Brain microvascular endothelial cell (primary cell): ENCODE results near the gene SMIM13.

Experiments used
- DNase-seq: peaks from one replicate; pipeline ENCODE4 v3.0.0-alpha.2; 2020
- H3K27ac ChIP-seq: fragments of 250-450 bp; sonication (Bioruptor Pico); 2 replicates; pipeline ENCODE4 v1.5.1; 2020; ENCODE audit warnings: mild to moderate bottlenecking, moderate library complexity
- H3K27me3 ChIP-seq: fragments of 250-450 bp; sonication (Bioruptor Pico); replicated peaks from 2 replicates; pipeline ENCODE4 v1.5.1; 2020; ENCODE audit warnings: mild to moderate bottlenecking
- H3K36me3 ChIP-seq: fragments of 250-450 bp; sonication (Bioruptor Pico); replicated peaks from 2 replicates; pipeline ENCODE4 v1.5.1; 2020; ENCODE audit warnings: mild to moderate bottlenecking
- H3K4me3 ChIP-seq: 2 replicates; pipeline ENCODE4 v1.5.1; 2011; ENCODE audit warnings: low read depth, mild to moderate bottlenecking, control low read depth, low read length, moderate library complexity
- CTCF ChIP-seq: IDR thresholded peaks from 2 replicates; pipeline ENCODE4 v1.5.1; 2011; ENCODE audit warnings: low read depth, mild to moderate bottlenecking, moderate library complexity, low read length, control low read depth, inconsistent platforms; ENCODE audit errors: missing control alignments
- in situ Hi-C: cut with HindIII; loops from 2 replicates; pipeline ENCODE4 v1.10.0; 2017; ENCODE audit warnings: low sequenced_read_pairs, low pct_ligation_motif_present

The SMIM13 gene

GRCh38 chr6:11120271-11121005 is 26.8 kb downstream of the SMIM13 start:
- no peak for TF ChIP-seq CTCF
- peak overlapping the region; percentile 14 for H3K27ac ChIP-seq
- peak; percentile 69 for DNase-seq

GRCh38 chr6:11121851-11122250 is 28.2 kb downstream of the SMIM13 start:
- no peak overlapping the region for H3K27ac ChIP-seq
- in situ Hi-C loops = no loop called here
- peak; percentile 21 for DNase-seq
- no peak for TF ChIP-seq CTCF
- no peaks in the 10 kb centered on the region for H3K27me3 ChIP-seq
- no peaks in the 10 kb centered on the region for H3K36me3 ChIP-seq
- no peak overlapping the region for H3K4me3 ChIP-seq

More at GRCh38 chr6:11120271-11121005, 26.8 kb downstream of the SMIM13 start:
- Histone ChIP-seq H3K4me3 (no peak overlapping the region), H3K36me3 (no peaks in the 10 kb centered on the region), H3K27me3 (no peaks in the 10 kb centered on the region)
- in situ Hi-C loops = no loop called here

- H3K27me3 ChIP-seq = no peaks in the 10 kb centered on the region
- no peaks in the 10 kb centered on the region for H3K36me3 ChIP-seq
- TF ChIP-seq CTCF = no peak
- in situ Hi-C loops = no loop called here
- no peak overlapping the region for H3K4me3 ChIP-seq
- no peak for DNase-seq
- no peak overlapping the region for H3K27ac ChIP-seq
Measured at GRCh38 chr6:11122380-11122779, 28.7 kb downstream of the SMIM13 start.

GRCh38 chr6:11123978-11124377 is 30.3 kb downstream of the SMIM13 start:
- no peak for DNase-seq
- Histone ChIP-seq H3K27me3 (no peaks in the 10 kb centered on the region), H3K27ac (no peak overlapping the region), H3K36me3 (no peaks in the 10 kb centered on the region), H3K4me3 (no peak overlapping the region)
- peak; percentile 44 for TF ChIP-seq CTCF
- in situ Hi-C loops = no loop called here

- Histone ChIP-seq H3K36me3 (no peaks in the 10 kb centered on the region), H3K27me3 (no peaks in the 10 kb centered on the region), H3K27ac (peak overlapping the region; percentile 13), H3K4me3 (no peak overlapping the region)
- DNase-seq = peak; percentile 56
- TF ChIP-seq CTCF = no peak
- in situ Hi-C loops = no loop called here
Measured at GRCh38 chr6:11126876-11127275, 33.2 kb downstream of the SMIM13 start.

- Histone ChIP-seq H3K36me3 (no peaks in the 10 kb centered on the region), H3K4me3 (no peak overlapping the region), H3K27me3 (no peaks in the 10 kb centered on the region), H3K27ac (no peak overlapping the region)
- in situ Hi-C loops = no loop called here
- no peak for DNase-seq
- TF ChIP-seq CTCF = no peak
Measured at GRCh38 chr6:11128608-11129007, 35.0 kb downstream of the SMIM13 start.
